NCI-H748 treated with DMSO at 0.1 percent for 48 hours (cell line): ENCODE measurements around the gene ACTR5.
"Not testable (repeated sequence)": the region's sequence is repeated elsewhere in the genome, so short reads cannot be mapped to it uniquely, and the experiment has no call there.

ENCODE experiments used
- DNase-seq: peaks from one replicate; lab custom pipeline; 2025; lab: John Stamatoyannopoulos, UW

Gene ACTR5

GRCh38 chr20:38805958-38806854 lies 57.9 kb downstream of the ACTR5 start:
- no peak for DNase-seq

DNA sequence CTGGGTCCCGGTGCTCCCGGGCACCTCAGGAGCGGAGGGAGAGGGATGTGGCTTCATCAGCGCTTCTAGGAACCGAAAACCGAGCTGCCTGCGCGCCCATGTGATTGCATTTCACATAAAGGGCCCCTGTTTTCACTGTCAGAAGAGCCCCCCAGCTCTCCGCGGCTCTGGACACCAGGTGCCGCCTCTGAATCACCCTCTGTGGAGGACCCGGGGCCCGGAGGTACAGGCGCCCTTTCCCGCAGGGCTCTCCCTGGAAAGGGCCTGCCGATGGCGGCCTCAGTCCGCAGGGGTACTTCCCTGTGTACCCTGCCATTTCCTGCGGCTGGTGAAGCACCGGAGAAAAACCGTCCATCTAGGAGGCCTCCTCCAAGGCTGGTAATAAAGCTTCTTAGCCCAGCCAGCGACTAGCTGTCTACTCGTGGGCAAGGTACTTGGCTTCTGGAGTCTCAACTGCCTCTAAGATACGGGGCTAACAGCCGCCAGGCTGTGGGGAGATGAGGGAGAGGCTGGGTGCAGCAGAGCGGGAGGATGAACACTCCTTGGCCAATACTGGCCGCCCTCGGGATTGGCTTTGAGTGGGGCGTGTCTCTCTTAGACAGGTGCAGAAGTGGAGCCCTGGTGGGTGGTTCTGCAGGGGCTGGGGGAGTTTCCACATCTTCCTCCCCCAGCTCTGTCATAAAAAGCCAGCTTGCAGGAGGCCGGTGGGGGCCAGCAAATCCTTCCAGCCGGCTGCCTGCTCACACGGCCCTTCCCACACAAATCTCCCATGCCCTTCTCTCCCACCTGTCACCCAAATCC lies 58.8 kb downstream of the ACTR5 start:
- peak; percentile 35 for DNase-seq

DNA sequence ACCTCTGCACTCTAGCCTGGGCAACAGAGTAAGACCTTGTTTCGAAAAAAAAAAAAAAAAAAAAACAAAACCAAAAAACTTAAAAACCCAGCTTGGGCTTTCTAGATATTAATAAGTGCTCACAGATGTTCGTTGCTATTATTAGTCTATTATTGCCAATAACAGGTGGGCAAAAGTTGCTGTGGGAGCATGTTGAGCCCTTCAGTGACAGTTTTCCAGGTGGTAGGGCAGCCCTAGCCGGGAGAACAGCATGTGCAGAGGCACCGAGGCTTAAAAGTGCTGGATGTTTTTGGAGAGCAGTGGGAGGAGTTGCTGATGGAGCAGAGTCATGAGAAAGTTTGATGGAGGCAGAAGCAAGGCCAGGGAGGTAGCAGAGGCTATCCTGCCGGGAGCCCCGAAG lies 61.7 kb downstream of the ACTR5 start:
- DNase-seq: no peak

- DNase-seq: no peak
Measured at GRCh38 chr20:38810926-38811630, 62.8 kb downstream of the ACTR5 start.

GRCh38 chr20:38811769-38812168 lies 63.5 kb downstream of the ACTR5 start:
- DNase-seq: no peak

- DNase-seq: no peak
Measured at GRCh38 chr20:38812182-38812581, 63.9 kb downstream of the ACTR5 start.

GRCh38 chr20:38812709-38813573 lies 64.7 kb downstream of the ACTR5 start:
- DNase-seq: no peak

DNA sequence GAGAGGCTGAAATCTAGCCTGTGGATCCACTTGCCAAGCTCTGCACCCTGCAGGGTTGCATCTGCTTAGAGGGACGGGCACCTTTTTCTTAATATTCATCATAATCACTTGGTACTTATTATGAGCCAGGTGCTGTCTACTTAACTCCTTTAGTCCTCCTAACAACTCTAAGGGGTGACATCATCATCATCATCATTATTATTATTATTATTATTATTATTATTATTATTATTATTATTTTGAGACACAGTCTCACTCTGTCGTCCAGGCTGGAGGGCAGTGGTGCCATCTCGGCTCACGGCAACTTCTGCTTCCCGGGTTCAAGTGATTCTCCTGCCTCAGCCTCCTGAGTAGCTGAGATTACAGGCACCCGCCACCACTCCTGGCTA lies 65.3 kb downstream of the ACTR5 start:
- DNase-seq: not testable (repeated sequence)

- DNase-seq: no peak
Measured at GRCh38 chr20:38815446-38815845, 67.2 kb downstream of the ACTR5 start.

DNA sequence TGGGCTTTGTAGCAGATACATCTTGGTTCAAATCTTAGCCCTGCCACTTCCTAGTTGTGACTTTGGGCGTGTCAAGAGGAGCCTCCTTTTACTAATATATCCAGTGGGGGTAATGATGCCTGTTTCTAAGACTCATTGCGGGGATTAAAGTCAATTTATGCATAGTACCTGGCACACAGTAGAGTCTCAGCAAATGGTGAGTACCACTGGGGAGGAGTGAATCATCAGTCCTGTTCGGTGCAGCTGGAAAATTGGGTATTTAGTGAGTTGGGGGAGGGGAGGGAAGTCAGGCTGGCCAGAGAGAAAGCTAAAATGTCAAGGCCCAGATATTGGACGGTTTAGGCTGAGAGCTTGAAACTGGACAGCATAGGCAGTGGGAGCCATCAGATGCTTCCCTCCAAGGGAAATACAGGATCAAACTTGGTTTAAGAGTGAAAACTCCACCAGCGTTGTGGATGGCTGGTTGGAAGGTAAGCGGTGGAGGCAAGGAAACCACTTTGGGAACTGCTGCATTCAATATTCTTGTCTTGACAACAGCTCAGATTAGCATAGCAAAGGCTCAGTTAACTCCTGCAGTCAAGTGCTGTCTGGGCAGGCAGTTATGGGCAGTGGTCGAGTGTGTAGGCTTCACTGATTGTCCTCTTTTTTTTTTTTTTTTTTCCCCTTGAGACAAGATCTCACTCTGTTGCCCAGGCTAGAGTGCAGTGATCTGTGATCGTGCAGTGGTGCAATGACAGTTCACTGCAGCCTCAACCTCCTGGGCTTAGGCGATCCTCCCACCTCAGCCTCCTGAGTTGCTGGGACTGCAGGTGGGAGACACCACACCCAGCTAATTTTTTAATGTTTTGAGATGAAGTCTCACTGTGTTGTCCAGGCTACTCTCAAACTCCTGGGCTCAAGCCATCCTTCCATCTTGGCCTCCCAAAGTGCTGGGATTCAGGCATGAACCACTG lies 70.1 kb downstream of the ACTR5 start:
- no peak for DNase-seq
